ENCODE measurements around the gene AKR1B1. TPM values are rescaled to one million over a fixed set of nuclear protein-coding genes. Genes with fewer than 3 reads are reported as not detected.

AKR1B1 gene
- total and polyA plus RNA-seq, 2 of the 13 experiments (the other 11 are each of a cell fraction or from before 2014, with no cell fraction given), result 89.9 to 133 TPM

DNA sequence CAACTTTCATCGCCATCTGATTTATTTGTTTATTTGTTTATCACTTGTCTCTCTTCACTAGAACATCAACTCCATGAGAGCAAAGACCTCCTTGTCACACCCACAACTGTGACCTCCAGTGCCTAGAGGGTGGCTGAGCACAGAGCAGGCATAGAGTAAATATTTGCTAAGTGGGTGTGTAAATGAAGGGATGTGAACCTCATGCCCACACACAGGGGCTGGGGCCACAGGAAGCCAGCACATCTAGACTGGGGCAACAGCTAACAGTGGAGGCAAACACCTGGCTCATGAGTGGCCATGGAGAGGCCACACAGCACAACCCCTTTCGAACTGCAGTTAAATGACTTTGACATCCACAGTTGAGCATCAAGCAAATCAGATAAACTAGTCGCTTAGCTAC, 39.8 kb downstream of the AKR1B1 start (continued):
- TF ChIP-seq ZNF292 (CRISPR knock-in tag; IDR thresholded peaks at IDR 0.05; ENCODE audit: borderline replicate concordance, low read depth), result no peak
- TF ChIP-seq ZSCAN20 (CRISPR knock-in tag; IDR thresholded peaks at IDR 0.05; ENCODE audit: borderline replicate concordance), result no peak
- TF ChIP-seq MEIS1 (CRISPR knock-in tag; IDR thresholded peaks at IDR 0.05; ENCODE audit: borderline replicate concordance), result no peak
- no peak for TF ChIP-seq NFE2L2 (IDR thresholded peaks at IDR 0.05; ENCODE audit: low read length)
- no peak for TF ChIP-seq HDAC6 (IDR thresholded peaks at IDR 0.05; ENCODE audit: low read depth, low read length)
- TF ChIP-seq, protein P1, sequence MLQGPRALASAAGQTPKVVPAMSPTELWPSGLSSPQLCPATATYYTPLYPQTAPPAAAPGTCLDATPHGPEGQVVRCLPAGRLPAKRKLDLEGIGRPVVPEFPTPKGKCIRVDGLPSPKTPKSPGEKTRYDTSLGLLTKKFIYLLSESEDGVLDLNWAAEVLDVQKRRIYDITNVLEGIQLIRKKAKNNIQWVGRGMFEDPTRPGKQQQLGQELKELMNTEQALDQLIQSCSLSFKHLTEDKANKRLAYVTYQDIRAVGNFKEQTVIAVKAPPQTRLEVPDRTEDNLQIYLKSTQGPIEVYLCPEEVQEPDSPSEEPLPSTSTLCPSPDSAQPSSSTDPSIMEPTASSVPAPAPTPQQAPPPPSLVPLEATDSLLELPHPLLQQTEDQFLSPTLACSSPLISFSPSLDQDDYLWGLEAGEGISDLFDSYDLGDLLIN (CRISPR knock-in tag; IDR thresholded peaks at IDR 0.05; ENCODE audit: borderline replicate concordance), result no peak
- TF ChIP-seq MAZ (IDR thresholded peaks at IDR 0.05; ENCODE audit: borderline replicate concordance, low read depth, low read length), result no peak
- TF ChIP-seq MAZ (CRISPR knock-in tag; IDR thresholded peaks at IDR 0.05; ENCODE audit: low read depth), result no peak
- TF ChIP-seq ZNF598 (CRISPR knock-in tag; IDR thresholded peaks at IDR 0.05; ENCODE audit: borderline replicate concordance), result no peak
- TF ChIP-seq, protein P2, sequence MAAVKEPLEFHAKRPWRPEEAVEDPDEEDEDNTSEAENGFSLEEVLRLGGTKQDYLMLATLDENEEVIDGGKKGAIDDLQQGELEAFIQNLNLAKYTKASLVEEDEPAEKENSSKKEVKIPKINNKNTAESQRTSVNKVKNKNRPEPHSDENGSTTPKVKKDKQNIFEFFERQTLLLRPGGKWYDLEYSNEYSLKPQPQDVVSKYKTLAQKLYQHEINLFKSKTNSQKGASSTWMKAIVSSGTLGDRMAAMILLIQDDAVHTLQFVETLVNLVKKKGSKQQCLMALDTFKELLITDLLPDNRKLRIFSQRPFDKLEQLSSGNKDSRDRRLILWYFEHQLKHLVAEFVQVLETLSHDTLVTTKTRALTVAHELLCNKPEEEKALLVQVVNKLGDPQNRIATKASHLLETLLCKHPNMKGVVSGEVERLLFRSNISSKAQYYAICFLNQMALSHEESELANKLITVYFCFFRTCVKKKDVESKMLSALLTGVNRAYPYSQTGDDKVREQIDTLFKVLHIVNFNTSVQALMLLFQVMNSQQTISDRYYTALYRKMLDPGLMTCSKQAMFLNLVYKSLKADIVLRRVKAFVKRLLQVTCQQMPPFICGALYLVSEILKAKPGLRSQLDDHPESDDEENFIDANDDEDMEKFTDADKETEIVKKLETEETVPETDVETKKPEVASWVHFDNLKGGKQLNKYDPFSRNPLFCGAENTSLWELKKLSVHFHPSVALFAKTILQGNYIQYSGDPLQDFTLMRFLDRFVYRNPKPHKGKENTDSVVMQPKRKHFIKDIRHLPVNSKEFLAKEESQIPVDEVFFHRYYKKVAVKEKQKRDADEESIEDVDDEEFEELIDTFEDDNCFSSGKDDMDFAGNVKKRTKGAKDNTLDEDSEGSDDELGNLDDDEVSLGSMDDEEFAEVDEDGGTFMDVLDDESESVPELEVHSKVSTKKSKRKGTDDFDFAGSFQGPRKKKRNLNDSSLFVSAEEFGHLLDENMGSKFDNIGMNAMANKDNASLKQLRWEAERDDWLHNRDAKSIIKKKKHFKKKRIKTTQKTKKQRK (IDR thresholded peaks at IDR 0.05; ENCODE audit: low read length), result no peak
- TF ChIP-seq, protein P3, sequence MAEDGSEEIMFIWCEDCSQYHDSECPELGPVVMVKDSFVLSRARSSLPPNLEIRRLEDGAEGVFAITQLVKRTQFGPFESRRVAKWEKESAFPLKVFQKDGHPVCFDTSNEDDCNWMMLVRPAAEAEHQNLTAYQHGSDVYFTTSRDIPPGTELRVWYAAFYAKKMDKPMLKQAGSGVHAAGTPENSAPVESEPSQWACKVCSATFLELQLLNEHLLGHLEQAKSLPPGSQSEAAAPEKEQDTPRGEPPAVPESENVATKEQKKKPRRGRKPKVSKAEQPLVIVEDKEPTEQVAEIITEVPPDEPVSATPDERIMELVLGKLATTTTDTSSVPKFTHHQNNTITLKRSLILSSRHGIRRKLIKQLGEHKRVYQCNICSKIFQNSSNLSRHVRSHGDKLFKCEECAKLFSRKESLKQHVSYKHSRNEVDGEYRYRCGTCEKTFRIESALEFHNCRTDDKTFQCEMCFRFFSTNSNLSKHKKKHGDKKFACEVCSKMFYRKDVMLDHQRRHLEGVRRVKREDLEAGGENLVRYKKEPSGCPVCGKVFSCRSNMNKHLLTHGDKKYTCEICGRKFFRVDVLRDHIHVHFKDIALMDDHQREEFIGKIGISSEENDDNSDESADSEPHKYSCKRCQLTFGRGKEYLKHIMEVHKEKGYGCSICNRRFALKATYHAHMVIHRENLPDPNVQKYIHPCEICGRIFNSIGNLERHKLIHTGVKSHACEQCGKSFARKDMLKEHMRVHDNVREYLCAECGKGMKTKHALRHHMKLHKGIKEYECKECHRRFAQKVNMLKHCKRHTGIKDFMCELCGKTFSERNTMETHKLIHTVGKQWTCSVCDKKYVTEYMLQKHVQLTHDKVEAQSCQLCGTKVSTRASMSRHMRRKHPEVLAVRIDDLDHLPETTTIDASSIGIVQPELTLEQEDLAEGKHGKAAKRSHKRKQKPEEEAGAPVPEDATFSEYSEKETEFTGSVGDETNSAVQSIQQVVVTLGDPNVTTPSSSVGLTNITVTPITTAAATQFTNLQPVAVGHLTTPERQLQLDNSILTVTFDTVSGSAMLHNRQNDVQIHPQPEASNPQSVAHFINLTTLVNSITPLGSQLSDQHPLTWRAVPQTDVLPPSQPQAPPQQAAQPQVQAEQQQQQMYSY (CRISPR knock-in tag; IDR thresholded peaks at IDR 0.05), result no peak
- TF ChIP-seq KDM6A (CRISPR knock-in tag; IDR thresholded peaks at IDR 0.05; ENCODE audit: low read depth), result no peak
- TF ChIP-seq SMYD3 (CRISPR knock-in tag; IDR thresholded peaks at IDR 0.05), result no peak
- TF ChIP-seq ZNF567 (CRISPR knock-in tag; IDR thresholded peaks at IDR 0.05; ENCODE audit: borderline replicate concordance), result no peak
- TF ChIP-seq MIXL1 (CRISPR knock-in tag; IDR thresholded peaks at IDR 0.05), result no peak

All from HepG2 (cell line).